ENCODE results near the gene NEK10. TPM values are rescaled to one million over a fixed set of nuclear protein-coding genes. Genes with fewer than 3 reads are reported as not detected.

The NEK10 gene
- total RNA-seq, 2 experiments from 2014 or later = 0.36 to 0.48 TPM

DNA sequence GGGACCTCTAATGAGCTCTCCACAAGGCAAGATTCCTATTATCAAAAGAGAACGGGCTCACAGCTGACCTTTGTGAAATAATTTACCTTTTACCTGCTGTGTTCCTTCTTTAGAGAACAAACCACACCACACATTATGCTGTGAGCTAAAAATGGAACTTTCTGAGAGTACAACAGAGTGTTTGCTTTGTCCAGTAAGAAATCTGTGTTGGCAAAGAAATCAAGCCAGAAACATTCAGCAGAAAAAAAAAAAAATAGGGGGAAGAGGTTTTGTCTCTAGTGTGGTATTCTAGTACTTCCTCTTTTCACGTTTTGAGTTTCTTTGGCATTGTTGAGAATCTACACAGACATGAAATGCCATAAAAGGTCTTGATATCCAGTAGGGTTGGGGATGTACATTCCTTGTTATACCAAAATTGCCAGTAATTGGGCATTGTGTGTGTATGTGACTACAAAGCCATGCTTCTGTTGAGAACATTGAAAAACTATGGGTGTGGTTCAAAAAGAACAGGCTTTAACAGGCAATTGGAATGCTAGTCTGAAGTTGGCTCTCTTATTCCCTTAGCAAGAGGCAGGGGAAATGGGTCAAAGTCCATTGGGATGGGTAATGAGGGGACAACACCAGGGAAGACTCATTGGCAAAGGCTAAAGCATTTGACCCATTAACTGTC is 273.5 kb downstream of the NEK10 start:
- no peaks in the 10 kb centered on the region for H3K4me1 Mint-ChIP-seq (ENCODE audit: low read depth)
- no peaks in the 10 kb centered on the region for H3K9me3 Mint-ChIP-seq
- no peaks in the 10 kb centered on the region for H3K27me3 Mint-ChIP-seq
- POLR2A ChIA-PET = no interaction called here
- DNase-seq = no peak
- intact Hi-C loops (cut with micrococcal nuclease) = no loop called here
- CTCF ChIA-PET = no interaction called here
- no peak overlapping the region for H3K4me3 Mint-ChIP-seq
- no peaks in the 10 kb centered on the region for H3K36me3 Mint-ChIP-seq
- H3K27ac Mint-ChIP-seq = no peak overlapping the region

DNA sequence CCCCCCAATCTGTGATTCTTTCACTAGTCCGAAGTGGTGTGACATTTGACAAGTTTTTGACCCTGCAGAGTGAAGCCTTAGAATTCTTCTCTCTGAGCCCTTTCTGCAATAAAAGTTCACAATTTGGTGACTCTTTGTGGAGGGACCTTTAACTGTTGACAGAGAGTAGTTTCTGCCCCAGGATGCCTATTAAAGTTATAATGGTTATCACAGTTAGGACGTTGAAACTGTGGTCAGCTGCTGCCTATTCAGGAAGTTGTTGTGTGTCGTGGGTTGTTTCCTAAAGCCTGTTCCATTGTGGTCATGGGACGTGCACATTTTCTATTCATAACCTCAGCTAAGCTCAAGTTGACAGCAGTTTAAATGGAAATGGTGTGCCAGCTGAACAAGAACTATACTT is 274.5 kb downstream of the NEK10 start:
- H3K4me1 Mint-ChIP-seq (ENCODE audit: low read depth) = no peaks in the 10 kb centered on the region
- no peaks in the 10 kb centered on the region for H3K9me3 Mint-ChIP-seq
- ChIA-PET CTCF (no interaction called here), POLR2A (no interaction called here)
- H3K4me3 Mint-ChIP-seq = no peak overlapping the region
- intact Hi-C loops (cut with micrococcal nuclease) = no loop called here
- no peak for DNase-seq
- H3K27ac Mint-ChIP-seq = no peak overlapping the region
- no peaks in the 10 kb centered on the region for H3K27me3 Mint-ChIP-seq
- H3K36me3 Mint-ChIP-seq = no peaks in the 10 kb centered on the region

DNA sequence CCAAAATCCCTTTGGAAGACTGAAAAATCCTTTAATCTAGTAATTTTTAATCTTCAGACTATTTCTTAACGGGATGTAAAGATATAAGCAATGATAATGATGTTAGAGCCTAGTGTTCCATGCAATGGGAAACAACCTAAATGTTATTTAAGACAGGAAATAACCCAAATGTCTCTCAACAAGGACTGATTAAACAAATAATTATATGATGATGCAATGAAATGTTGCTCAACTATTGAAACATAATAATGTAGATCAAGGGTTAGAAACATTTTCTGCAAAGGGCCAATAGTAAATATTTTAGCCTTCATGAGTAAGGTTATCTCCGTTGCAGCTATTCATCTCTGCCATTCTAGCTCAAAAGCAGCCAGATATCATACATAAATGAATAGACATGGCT is 275.4 kb downstream of the NEK10 start:
- Mint-ChIP-seq H3K9me3 (no peaks in the 10 kb centered on the region), H3K27me3 (no peaks in the 10 kb centered on the region), H3K4me1 (ENCODE audit: low read depth) (no peaks in the 10 kb centered on the region), H3K27ac (no peak overlapping the region), H3K36me3 (no peaks in the 10 kb centered on the region), H3K4me3 (no peak overlapping the region)
- DNase-seq = no peak
- intact Hi-C loops (cut with micrococcal nuclease) = no loop called here
- CTCF ChIA-PET = no interaction called here
- POLR2A ChIA-PET = no interaction called here

DNA sequence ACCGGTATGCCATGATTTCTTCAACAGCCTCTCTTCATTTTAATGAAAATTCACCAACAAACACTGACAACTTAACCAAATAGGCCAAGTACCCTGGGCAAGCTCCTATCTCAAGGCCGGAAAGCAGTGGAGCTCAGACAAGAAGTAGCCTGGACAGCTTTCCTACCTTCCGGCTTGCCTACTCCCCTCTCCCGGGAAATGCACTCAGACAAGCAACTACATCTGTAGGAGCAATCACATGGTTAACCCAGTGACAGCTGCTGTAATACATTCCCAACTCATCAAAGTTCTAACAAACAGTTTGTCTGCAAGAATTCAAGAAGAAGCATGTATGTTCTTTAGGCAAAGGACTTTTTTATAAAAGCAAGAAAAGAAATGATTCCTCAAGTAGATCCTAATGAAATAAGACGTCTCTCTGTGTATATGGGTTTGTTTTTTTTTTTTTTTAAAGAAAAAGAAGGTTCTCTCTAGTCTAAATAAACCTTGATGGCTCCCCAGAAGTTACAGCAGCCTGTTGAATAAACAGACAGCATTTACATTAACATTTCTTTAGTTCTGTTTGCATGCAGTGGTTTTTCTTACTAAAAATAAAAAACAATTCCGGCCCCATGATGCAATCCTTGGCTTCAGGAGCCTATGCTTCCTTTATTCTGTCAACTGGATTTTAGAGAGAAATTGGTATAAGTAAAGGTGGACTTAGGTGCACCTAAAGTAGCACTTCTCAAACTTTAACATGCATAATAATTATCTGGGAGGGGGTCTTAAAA is 278.7 kb downstream of the NEK10 start:
- ChIA-PET CTCF (no interaction called here), POLR2A (no interaction called here)
- no peaks in the 10 kb centered on the region for H3K36me3 Mint-ChIP-seq
- intact Hi-C loops (cut with micrococcal nuclease) = no loop called here
- no peaks in the 10 kb centered on the region for H3K4me1 Mint-ChIP-seq (ENCODE audit: low read depth)
- DNase-seq = no peak
- H3K4me3 Mint-ChIP-seq = no peak overlapping the region
- H3K9me3 Mint-ChIP-seq = no peaks in the 10 kb centered on the region
- no peaks in the 10 kb centered on the region for H3K27me3 Mint-ChIP-seq
- H3K27ac Mint-ChIP-seq = no peak overlapping the region

DNA sequence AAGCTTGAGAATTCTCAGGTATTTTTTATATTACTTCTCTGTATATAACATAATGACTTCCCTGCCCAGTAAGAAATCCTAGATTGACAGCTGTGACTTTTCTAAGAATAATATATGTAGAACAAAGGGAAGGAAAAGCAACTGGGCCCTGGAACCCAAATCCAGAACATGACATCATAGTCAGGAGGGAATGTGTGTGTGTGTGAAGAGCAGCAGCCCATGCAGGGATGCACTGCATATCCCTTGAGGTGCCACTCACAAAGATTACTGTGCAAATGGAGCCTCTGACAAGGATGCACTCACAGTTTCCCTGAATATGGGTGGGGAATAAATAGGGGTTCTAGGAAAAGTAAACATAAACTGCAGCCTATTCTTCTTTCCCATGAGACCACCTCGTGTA is 279.5 kb downstream of the NEK10 start:
- no peaks in the 10 kb centered on the region for H3K36me3 Mint-ChIP-seq
- intact Hi-C loops (cut with micrococcal nuclease) = no loop called here
- H3K4me3 Mint-ChIP-seq = no peak overlapping the region
- no peak for DNase-seq
- POLR2A ChIA-PET = no interaction called here
- no peaks in the 10 kb centered on the region for H3K27me3 Mint-ChIP-seq
- CTCF ChIA-PET = no interaction called here
- no peaks in the 10 kb centered on the region for H3K9me3 Mint-ChIP-seq
- no peak overlapping the region for H3K27ac Mint-ChIP-seq
- H3K4me1 Mint-ChIP-seq (ENCODE audit: low read depth) = no peaks in the 10 kb centered on the region

DNA sequence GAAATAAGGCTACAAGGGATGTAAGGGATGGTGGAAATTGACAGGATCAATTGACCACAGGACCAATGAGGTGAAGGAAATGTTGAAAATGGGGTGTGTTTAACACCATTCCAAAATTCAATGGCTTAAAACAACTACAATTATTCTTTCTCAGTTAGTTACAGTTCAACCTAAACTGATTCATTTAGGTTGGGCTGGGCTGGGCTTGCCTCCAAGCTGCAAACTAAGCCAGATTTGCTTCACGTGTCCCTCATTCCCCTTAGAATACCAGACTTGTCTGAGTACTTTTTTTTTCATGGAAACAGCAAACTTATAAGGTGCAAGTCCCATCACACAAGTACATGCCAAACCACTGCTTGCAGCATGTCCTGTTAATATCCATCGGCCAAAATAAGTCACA is 280.1 kb downstream of the NEK10 start:
- intact Hi-C loops (cut with micrococcal nuclease) = no loop called here
- CTCF ChIA-PET = no interaction called here
- Mint-ChIP-seq H3K36me3 (no peaks in the 10 kb centered on the region), H3K27ac (no peak overlapping the region), H3K4me3 (no peak overlapping the region), H3K9me3 (no peaks in the 10 kb centered on the region), H3K4me1 (ENCODE audit: low read depth) (no peaks in the 10 kb centered on the region), H3K27me3 (no peaks in the 10 kb centered on the region)
- POLR2A ChIA-PET = no interaction called here
- no peak for DNase-seq

DNA sequence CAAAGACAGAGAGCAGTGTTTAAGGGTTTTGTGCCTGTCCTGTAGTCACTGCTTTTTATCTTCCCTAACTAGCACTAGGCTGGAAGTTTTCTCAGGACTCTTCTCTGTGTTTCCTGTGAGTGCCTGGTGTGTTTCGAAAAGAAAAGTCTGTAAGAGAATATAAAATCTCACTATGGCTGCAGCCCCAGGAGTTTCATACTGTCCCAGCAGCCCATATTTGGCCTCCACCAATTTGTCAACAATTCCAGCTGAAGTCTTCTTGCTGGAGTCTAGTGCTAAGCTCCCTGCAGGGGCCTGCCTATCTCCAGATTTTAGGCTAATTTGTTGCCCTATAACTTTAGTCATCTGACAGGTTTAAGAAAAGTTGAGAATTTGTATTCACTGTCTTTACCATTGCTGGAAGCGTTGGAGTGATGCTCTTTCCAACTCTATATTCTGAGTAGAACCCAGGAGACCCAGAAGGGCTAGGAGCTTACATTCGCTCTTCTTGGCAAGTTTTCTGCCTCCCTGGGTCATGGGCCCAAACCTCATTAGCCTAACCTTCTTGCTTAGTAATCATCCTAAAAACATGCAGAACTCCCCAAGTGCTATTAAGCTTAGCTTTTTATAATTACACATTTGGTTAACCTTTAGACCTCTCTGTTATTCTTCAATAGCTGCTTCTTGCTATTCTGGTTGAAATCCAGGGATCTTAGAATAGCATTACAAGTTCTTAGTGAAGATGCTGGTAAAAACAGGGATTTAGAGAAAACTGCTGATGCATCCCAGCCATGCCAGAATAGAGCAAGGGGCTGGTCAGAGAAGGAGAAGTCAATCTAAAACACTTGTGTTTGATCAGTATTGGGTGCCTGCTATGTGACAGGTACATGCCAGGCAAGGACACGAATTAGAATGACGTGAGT is 283.1 kb downstream of the NEK10 start:
- no peaks in the 10 kb centered on the region for H3K27me3 Mint-ChIP-seq
- intact Hi-C loops (cut with micrococcal nuclease) = no loop called here
- H3K27ac Mint-ChIP-seq = no peak overlapping the region
- no peak for DNase-seq
- H3K4me1 Mint-ChIP-seq (ENCODE audit: low read depth) = no peaks in the 10 kb centered on the region
- H3K36me3 Mint-ChIP-seq = no peaks in the 10 kb centered on the region
- no peak overlapping the region for H3K4me3 Mint-ChIP-seq
- no peaks in the 10 kb centered on the region for H3K9me3 Mint-ChIP-seq
- ChIA-PET CTCF (no interaction called here), POLR2A (no interaction called here)

DNA sequence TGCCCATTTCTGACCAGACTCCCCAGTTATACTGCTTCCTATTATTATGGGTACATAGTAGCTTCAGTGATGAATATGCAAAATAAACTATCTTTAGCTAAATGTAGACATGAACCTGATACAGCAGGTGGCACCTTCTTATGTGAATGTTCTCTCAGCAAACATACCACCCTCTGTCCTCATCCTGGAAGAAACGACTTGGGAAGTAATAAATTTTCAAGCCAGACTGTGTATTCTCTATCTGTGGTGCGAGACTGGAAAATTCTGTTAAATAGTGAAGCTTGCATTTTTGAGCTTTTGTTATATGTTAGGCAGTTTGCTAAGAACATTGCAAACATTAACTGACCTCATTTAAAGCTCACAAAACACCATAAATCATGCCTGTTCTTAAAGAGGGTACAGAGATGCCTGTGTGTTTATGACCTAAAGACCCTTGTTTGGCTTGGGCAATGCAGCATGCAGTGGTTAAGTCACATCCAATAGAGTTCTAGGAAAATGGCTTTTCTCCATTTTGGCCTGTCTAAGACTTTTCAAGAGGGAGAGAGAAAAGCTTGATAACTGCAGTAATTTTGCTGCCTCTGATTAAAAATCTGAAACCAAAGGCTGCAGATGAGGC is 287.1 kb downstream of the NEK10 start:
- H3K36me3 Mint-ChIP-seq = no peaks in the 10 kb centered on the region
- H3K4me3 Mint-ChIP-seq = no peak overlapping the region
- no peaks in the 10 kb centered on the region for H3K4me1 Mint-ChIP-seq (ENCODE audit: low read depth)
- ChIA-PET POLR2A (no interaction called here), CTCF (no interaction called here)
- no peaks in the 10 kb centered on the region for H3K9me3 Mint-ChIP-seq
- intact Hi-C loops (cut with micrococcal nuclease) = no loop called here
- no peak for DNase-seq
- no peak overlapping the region for H3K27ac Mint-ChIP-seq
- no peaks in the 10 kb centered on the region for H3K27me3 Mint-ChIP-seq

DNA sequence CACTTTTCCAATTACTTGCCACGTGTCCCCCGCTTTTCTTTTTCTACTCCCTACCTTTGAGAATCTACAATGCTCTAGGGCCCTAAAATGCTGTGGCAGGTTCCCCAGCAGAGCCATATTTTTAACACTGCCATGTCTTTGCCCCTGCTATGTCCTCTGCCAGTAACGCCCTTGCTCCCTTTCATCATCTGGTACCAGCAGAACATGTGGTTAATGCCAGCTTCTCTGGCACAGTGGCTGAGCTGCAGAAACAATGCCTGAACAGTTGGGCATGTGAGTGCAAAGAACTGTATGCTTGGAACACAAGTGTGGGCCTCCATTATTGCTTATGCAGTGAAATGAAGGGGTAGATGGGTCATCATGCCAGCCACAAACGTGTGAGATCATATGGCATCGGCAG is 287.6 kb downstream of the NEK10 start:
- CTCF ChIA-PET = no interaction called here

DNA sequence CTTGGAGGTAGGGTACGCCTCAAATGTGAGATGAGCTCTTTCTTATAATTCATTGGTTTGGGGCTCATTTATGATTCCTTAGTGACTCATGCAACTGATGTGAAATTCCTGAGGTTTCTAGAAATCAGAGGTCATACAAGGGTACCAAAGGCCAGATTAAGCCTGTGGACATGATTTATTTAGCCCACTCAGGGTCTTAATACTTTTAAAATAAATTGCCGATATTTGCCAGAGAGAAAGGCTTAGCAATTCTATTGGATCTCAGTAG is 289.0 kb downstream of the NEK10 start:
- POLR2A ChIA-PET = no interaction called here

More for the DNA sequence above, 287.6 kb downstream of the NEK10 start:
- no peak overlapping the region for H3K27ac Mint-ChIP-seq
- H3K4me3 Mint-ChIP-seq = no peak overlapping the region
- intact Hi-C loops (cut with micrococcal nuclease) = no loop called here
- POLR2A ChIA-PET = no interaction called here
- H3K36me3 Mint-ChIP-seq = no peaks in the 10 kb centered on the region
- H3K4me1 Mint-ChIP-seq (ENCODE audit: low read depth) = no peaks in the 10 kb centered on the region
- no peaks in the 10 kb centered on the region for H3K27me3 Mint-ChIP-seq
- DNase-seq = no peak
- H3K9me3 Mint-ChIP-seq = no peaks in the 10 kb centered on the region

DNA sequence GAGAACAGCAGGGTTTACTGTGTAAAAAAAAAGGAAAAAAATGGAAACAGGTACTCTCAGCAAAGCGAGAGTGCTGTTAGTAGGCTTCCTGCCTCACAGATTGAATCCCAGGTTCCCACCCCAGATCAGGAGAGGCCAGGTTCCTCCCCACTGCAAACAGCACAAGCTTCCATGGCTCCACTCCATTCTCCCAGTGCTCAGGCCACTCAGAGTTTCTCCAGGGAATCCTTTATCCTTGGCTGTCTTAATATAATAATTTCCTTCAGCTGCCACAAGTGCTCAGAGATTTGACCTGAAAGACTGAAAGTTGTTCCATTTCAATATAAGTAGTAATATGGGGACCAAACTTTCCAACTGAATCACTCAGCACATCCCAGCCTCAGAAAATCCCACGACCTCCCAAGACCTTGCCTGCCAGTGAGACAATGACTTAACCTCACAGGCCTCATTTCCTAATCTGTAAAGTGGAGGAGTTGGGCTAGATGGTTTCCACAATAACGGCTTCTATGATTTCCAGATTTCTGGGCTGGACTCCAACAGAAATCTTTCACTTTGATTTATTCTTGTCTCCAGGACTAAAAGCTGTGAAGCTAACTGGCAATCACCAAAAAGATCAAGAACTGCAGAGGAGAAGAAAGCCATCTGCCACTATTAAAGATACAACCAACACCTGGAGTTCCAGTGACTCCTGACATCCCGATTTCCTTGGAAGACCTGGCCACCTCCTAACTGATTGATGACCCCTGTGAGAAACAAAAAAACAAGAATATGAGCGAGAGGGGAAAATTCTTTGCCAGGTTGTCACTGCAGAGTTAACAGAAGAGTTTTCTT is 289.5 kb downstream of the NEK10 start:
- no peaks in the 10 kb centered on the region for H3K9me3 Mint-ChIP-seq
- no peak overlapping the region for H3K4me3 Mint-ChIP-seq
- ChIA-PET CTCF (no interaction called here), POLR2A (no interaction called here)
- no peak for DNase-seq
- H3K27ac Mint-ChIP-seq = no peak overlapping the region
- H3K4me1 Mint-ChIP-seq (ENCODE audit: low read depth) = no peaks in the 10 kb centered on the region
- intact Hi-C loops (cut with micrococcal nuclease) = no loop called here
- H3K27me3 Mint-ChIP-seq = peaks cover 4% of the 10 kb centered on the region
- no peaks in the 10 kb centered on the region for H3K36me3 Mint-ChIP-seq

More for the DNA sequence above, 289.0 kb downstream of the NEK10 start:
- Mint-ChIP-seq H3K9me3 (no peaks in the 10 kb centered on the region), H3K4me3 (no peak overlapping the region), H3K27ac (no peak overlapping the region), H3K27me3 (peaks cover 2% of the 10 kb centered on the region), H3K36me3 (no peaks in the 10 kb centered on the region), H3K4me1 (ENCODE audit: low read depth) (no peaks in the 10 kb centered on the region)
- CTCF ChIA-PET = no interaction called here
- no peak for DNase-seq
- intact Hi-C loops (cut with micrococcal nuclease) = no loop called here

Data from activated CD4-positive, alpha-beta memory T cell treated with anti-CD3 and anti-CD28 coated beads for 36 hours (primary cell).